HG03565 (cell line): ENCODE results near the gene RNU6-1.

ENCODE experiments used
- ATAC-seq: cut with Tn5 transposase; IDR thresholded peaks from one replicate; pipeline ENCODE4 v1.9.1; 2021; ENCODE audit warnings: mild to moderate bottlenecking, moderate library complexity; ENCODE audit not compliant: unreplicated experiment

The RNU6-1 gene

GRCh38 chr15:67839929-67840748 is at the start of gene RNU6-1:
Gene RNU6-1 (minus strand): TSS chr15:67840045.
- ATAC-seq = peak; percentile 76

GRCh38 chr15:67887776-67888175 is 47.9 kb upstream of the RNU6-1 start:
- no peak for ATAC-seq

GRCh38 chr15:67885861-67886260 is 46.0 kb upstream of the RNU6-1 start:
- ATAC-seq = no peak

GRCh38 chr15:67885175-67885523 is 45.3 kb upstream of the RNU6-1 start:
- ATAC-seq = no peak

- ATAC-seq = no peak
These were observed 44.8 kb upstream of the RNU6-1 start for GRCh38 chr15:67884514-67885174.

- no peak for ATAC-seq
These were observed 44.2 kb upstream of the RNU6-1 start for GRCh38 chr15:67884009-67884408.

- no peak for ATAC-seq
These were observed 43.5 kb upstream of the RNU6-1 start for GRCh38 chr15:67883234-67883773.

GRCh38 chr15:67882487-67883233 is 42.8 kb upstream of the RNU6-1 start:
- no peak for ATAC-seq

GRCh38 chr15:67880651-67881182 is 40.9 kb upstream of the RNU6-1 start:
- ATAC-seq = no peak

- ATAC-seq = no peak
These were observed 39.7 kb upstream of the RNU6-1 start for GRCh38 chr15:67879440-67880129.

GRCh38 chr15:67878712-67879206 is 38.9 kb upstream of the RNU6-1 start:
- ATAC-seq = no peak

- no peak for ATAC-seq
These were observed 33.9 kb upstream of the RNU6-1 start for GRCh38 chr15:67873777-67874176.

- ATAC-seq = no peak
These were observed 31.1 kb upstream of the RNU6-1 start for GRCh38 chr15:67870868-67871408.

GRCh38 chr15:67869701-67870100 is 29.9 kb upstream of the RNU6-1 start:
- no peak for ATAC-seq

- no peak for ATAC-seq
These were observed 25.9 kb upstream of the RNU6-1 start for GRCh38 chr15:67865766-67866165.

- no peak for ATAC-seq
These were observed 25.5 kb upstream of the RNU6-1 start for GRCh38 chr15:67865331-67865730.

- peak; percentile 52 for ATAC-seq
These were observed 23.7 kb upstream of the RNU6-1 start for GRCh38 chr15:67863442-67863987.

- ATAC-seq = no peak
These were observed 23.1 kb upstream of the RNU6-1 start for GRCh38 chr15:67862750-67863441.

- no peak for ATAC-seq
These were observed 22.1 kb upstream of the RNU6-1 start for GRCh38 chr15:67861983-67862382.
